Fibroblast of skin of back (primary cell): Measurements from ENCODE around the gene CHAC1.
A peak's percentile ranks its signal among the peaks of the same experiment; 100 is the strongest.
"Not testable (repeated sequence)": the region's sequence is repeated elsewhere in the genome, so short reads cannot be mapped to it uniquely, and the experiment has no call there.

Source experiments
- DNase-seq: peaks from one replicate; pipeline ENCODE4 v3.0.0-alpha.2; 2013

CHAC1 gene

GRCh38 chr15:40938536-40938870 is 14.8 kb upstream of the CHAC1 start:
- no peak for DNase-seq

- no peak for DNase-seq
Observed at GRCh38 chr15:40940296-40940801, 12.9 kb upstream of the CHAC1 start.

GRCh38 chr15:40941068-40941527 is 12.2 kb upstream of the CHAC1 start:
- no peak for DNase-seq

GRCh38 chr15:40941528-40942336 is 11.5 kb upstream of the CHAC1 start:
- peak; percentile 90 for DNase-seq

- DNase-seq: no peak
Observed at GRCh38 chr15:40942337-40942854, 10.9 kb upstream of the CHAC1 start.

GRCh38 chr15:40942878-40943277 is 10.4 kb upstream of the CHAC1 start:
- DNase-seq: no peak

GRCh38 chr15:40943764-40944365 is 9.4 kb upstream of the CHAC1 start:
- DNase-seq: no peak

- no peak for DNase-seq
Observed at GRCh38 chr15:40944510-40945296, 8.6 kb upstream of the CHAC1 start.

- DNase-seq: no peak
Observed at GRCh38 chr15:40948706-40949473, 4.4 kb upstream of the CHAC1 start.

GRCh38 chr15:40949756-40950207 is 3.5 kb upstream of the CHAC1 start:
- DNase-seq: no peak

GRCh38 chr15:40951764-40952163 is 1.5 kb upstream of the CHAC1 start:
- no peak for DNase-seq

GRCh38 chr15:40952301-40952900 is 870 bp upstream of the CHAC1 start:
- DNase-seq: no peak

- no peak for DNase-seq
Observed at GRCh38 chr15:40953713-40954074, 423 bp downstream of the CHAC1 start.

GRCh38 chr15:40954158-40954848 is 1.0 kb downstream of the CHAC1 start:
- not testable (repeated sequence) for DNase-seq

- no peak for DNase-seq
Observed at GRCh38 chr15:40955141-40955903, 2.1 kb downstream of the CHAC1 start.

- no peak for DNase-seq
Observed at GRCh38 chr15:40955930-40956540, 2.8 kb downstream of the CHAC1 start.

- no peak for DNase-seq
Observed at GRCh38 chr15:40956541-40956982, 3.3 kb downstream of the CHAC1 start.

GRCh38 chr15:40957041-40957555 is 3.8 kb downstream of the CHAC1 start:
- no peak for DNase-seq

GRCh38 chr15:40957581-40958051 is 4.3 kb downstream of the CHAC1 start:
- DNase-seq: no peak
